Esophagus muscularis mucosa (tissue), 4 donors: Measurements from ENCODE around the gene EPB41L5. TPM values are rescaled to one million over a fixed set of nuclear protein-coding genes. Genes with fewer than 3 reads are reported as not detected.

Source experiments
- DNase-seq: peaks from one replicate; pipeline ENCODE4 v3.0.0-alpha.2; 2017; ENCODE audit errors: extremely low spot score
- H3K27ac ChIP-seq, 4 donors: fragments of 200-600 bp; sonication (generic); replicated peaks in 1 of 4; 1 replicate in 3 of 4; 2 replicates in 1 of 4; pipeline ENCODE4 v1.5.1; 2016 to 2019; ENCODE audit warnings: mild to moderate bottlenecking in 1 of 4
- H3K27me3 ChIP-seq, 4 donors: fragments of 200-600 bp; sonication (generic); one replicate each; pipeline versions ENCODE4 v1.5.1 to v1.6.0; 2016 to 2019
- H3K36me3 ChIP-seq, 4 donors: fragments of 200-600 bp; sonication (generic); one replicate each; pipeline ENCODE4 v1.5.1; 2016 to 2019
- H3K4me1 ChIP-seq, 4 donors: fragments of 200-600 bp; sonication (generic); one replicate each; pipeline ENCODE4 v1.5.1; 2016 to 2019
- H3K4me3 ChIP-seq, 4 donors: fragments of 200-600 bp; sonication (generic); 1 replicate in 2 of 4; 2 replicates in 2 of 4; pipeline ENCODE4 v1.5.1; 2016 to 2019; ENCODE audit warnings: mild to moderate bottlenecking in 4 of 4, moderate library complexity in 1 of 4
- H3K9me3 ChIP-seq, 4 donors: fragments of 200-600 bp; sonication (generic); 1 replicate in 3 of 4; 2 replicates in 1 of 4; pipeline ENCODE4 v1.5.1; 2016 to 2019
- CTCF ChIP-seq, 3 experiments: fragments of 200-600 bp in 2 of 3; fragments of 450-650 bp in 1 of 3; sonication (generic) in 2 of 3; IDR thresholded peaks; one replicate each; pipeline ENCODE4 v1.5.1; 2017 to 2019; ENCODE audit warnings: antibody characterized with exemption in 3 of 3, mild to moderate bottlenecking in 2 of 3, moderate library complexity in 1 of 3
- EP300 ChIP-seq: sonication (generic); formaldehyde crosslinking; IDR thresholded peaks from one replicate; pipeline ENCODE4 v1.6.1; 2017; ENCODE audit warnings: antibody characterized with exemption
- POLR2A ChIP-seq: fragments of 450-650 bp; IDR thresholded peaks from one replicate; pipeline ENCODE4 v1.6.1; 2017; ENCODE audit warnings: antibody characterized with exemption, moderate library complexity, mild to moderate bottlenecking, low read depth
- POLR2AphosphoS5 ChIP-seq, 2 donors: sonication (generic); formaldehyde crosslinking; IDR thresholded peaks; one replicate each; pipeline ENCODE4 v1.6.1; 2017; ENCODE audit warnings: antibody characterized with exemption in 2 of 2
- WGBS: methylation state at CpG from one replicate; pipeline ENCODE4 v1.1.5; 2018; 5-methylcytosine and 5-hydroxymethylcytosine counted together
- intact Hi-C: fragments of 100-400 bp; cut with DNase I; formaldehyde crosslinking; loops from one replicate; pipeline ENCODE4 v1.15.1; 2023
- small RNA-seq, 3 donors: library from RNA; depleted of rRNA; stranded (forward); fragments of <200 nt; gene quantifications; one replicate each; pipeline ENCODE3, GENCODE V24; 2016
- total RNA-seq, 4 donors: library from RNA; depleted of rRNA; stranded (reverse); fragments of >200 nt; gene quantifications; one replicate each; pipeline versions ENCODE4 v1.1.0 to v1.2.1, GENCODE V29; 2016

Gene EPB41L5
- total RNA-seq, 4 donors from 2014 or later = 16.0 to 30.3 (median 21.6) TPM

- Histone ChIP-seq H3K36me3 (no peaks in the 10 kb centered on the region), H3K27me3 (no peaks in the 10 kb centered on the region), H3K4me1 (peaks cover 21 to 40% (median 35%) of the 10 kb centered on the region in 4 donors), H3K4me3 (no peak overlapping the region), H3K9me3 (peaks cover 0 to 6% (median 0%) of the 10 kb centered on the region in 4 donors), H3K27ac (no peak overlapping the region)
- no peak for TF ChIP-seq POLR2A
- no peak for TF ChIP-seq EP300
- TF ChIP-seq CTCF (IDR thresholded peaks at IDR 0.05) = no peak
- TF ChIP-seq POLR2AphosphoS5 (IDR thresholded peaks at IDR 0.05) = no peak
- DNase-seq = no peak
- intact Hi-C loops = loop anchor here (10.0 kb wide), 2 partner anchors 88 to 212 kb away; partner anchors contain the start of gene EPB41L5
- WGBS = 100% methylated on average over 4 of the region's 9 CpGs
Observed at GRCh38 chr2:120226316-120226715, 213.4 kb downstream of the EPB41L5 start.

GRCh38 chr2:120227111-120227991 is 214.5 kb downstream of the EPB41L5 start:
- Histone ChIP-seq H3K9me3 (peaks cover 0 to 6% (median 0%) of the 10 kb centered on the region in 4 donors), H3K4me3 (no peak overlapping the region), H3K27ac (no peak overlapping the region), H3K36me3 (no peaks in the 10 kb centered on the region), H3K4me1 (peaks cover 14 to 36% (median 27%) of the 10 kb centered on the region in 4 donors), H3K27me3 (no peaks in the 10 kb centered on the region)
- whole genome bisulfite sequencing = 85% methylated on average over 12 of the region's 16 CpGs
- TF ChIP-seq POLR2A (no peak), EP300 (no peak), POLR2AphosphoS5 (IDR thresholded peaks at IDR 0.05) (no peak), CTCF (IDR thresholded peaks at IDR 0.05) (no peak)
- DNase-seq = no peak
- intact Hi-C loops = loop anchor here (10.0 kb wide), 2 partner anchors 87 to 213 kb away; partner anchors contain the start of gene EPB41L5

- intact Hi-C loops = loop anchor here (10.0 kb wide), 2 partner anchors 86 to 214 kb away; partner anchors contain the start of gene EPB41L5
- H3K27ac ChIP-seq = no peak overlapping the region
- H3K27me3 ChIP-seq = no peaks in the 10 kb centered on the region
- H3K4me3 ChIP-seq = no peak overlapping the region
- peaks cover 7 to 35% (median 28%) of the 10 kb centered on the region in 4 donors for H3K4me1 ChIP-seq
- DNase-seq = no peak
- 40% methylated on average over 5 of the region's 5 CpGs for WGBS
- no peaks in the 10 kb centered on the region for H3K36me3 ChIP-seq
- TF ChIP-seq POLR2AphosphoS5 (IDR thresholded peaks at IDR 0.05) (no peak), CTCF (IDR thresholded peaks at IDR 0.05) (no peak), EP300 (no peak), POLR2A (no peak)
- H3K9me3 ChIP-seq = no peaks in the 10 kb centered on the region
Observed at GRCh38 chr2:120228503-120228902, 215.6 kb downstream of the EPB41L5 start.

Small RNA genes lying within 50 kb of the gene (small RNA-seq; reads per million reads assigned to genes)
- gene MTND4LP14 = 0 reads per million in 3 donors
- gene RF00019 = 0 reads per million in 3 donors

Other genes starting within 250 kb of the EPB41L5 start
- 10 to 100 TPM; 21.6 to 33.8 (median 31.9) TPM for gene TMEM185B, start 210.3 kb downstream of the EPB41L5 start, total RNA-seq
- gene RALB, start 239.8 kb downstream of the EPB41L5 start, total RNA-seq = 10 to 100 TPM; 41.5 to 59.1 (median 54.4) TPM